ENCODE data around the gene UGT2A3.
"Not testable (repeated sequence)": the region's sequence is repeated elsewhere in the genome, so short reads cannot be mapped to it uniquely, and the experiment has no call there.

UGT2A3 gene

DNA sequence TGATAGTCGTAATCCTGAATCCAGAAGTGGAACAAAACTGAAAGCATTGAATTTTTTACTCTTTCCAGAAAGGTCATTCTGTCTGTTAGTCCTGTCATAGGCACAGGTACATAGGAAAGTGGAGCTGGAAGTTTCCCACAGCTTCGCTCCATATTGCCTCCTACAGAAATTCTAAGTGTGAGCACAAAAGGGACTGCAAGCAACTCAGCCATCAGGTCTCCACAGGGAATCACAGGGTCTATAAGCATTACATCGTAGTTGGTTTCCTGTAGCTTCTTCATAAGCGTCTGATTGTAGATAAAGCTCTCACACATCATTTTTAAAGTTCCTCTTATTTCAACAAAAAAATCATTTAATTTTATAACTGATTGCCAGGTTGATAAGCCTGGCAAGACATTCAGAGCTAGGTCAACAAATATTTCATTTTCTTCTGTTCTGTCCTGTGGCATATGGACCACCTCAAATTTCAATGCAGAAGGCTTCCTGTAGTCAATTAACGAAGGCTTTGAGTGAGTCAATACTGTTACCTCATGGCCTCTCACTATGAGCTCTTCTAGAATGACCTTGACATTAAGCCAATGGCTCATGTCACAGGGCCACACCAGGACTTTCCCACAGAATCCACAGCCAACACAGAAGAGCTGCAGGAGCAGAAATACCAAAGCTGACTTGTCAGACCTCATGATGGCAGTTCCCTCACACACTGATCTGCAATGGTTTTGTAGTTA lies at the start of gene UGT2A3:
TSS of gene UGT2A3 (minus strand) at position 727 of the 728 bp plus-strand sequence. CDS start at position 683, 44 bp downstream.
- DNase-seq: no peak

- no peak for DNase-seq
Observed at GRCh38 chr4:68997040-68997439, 45.4 kb upstream of the UGT2A3 start.

DNA sequence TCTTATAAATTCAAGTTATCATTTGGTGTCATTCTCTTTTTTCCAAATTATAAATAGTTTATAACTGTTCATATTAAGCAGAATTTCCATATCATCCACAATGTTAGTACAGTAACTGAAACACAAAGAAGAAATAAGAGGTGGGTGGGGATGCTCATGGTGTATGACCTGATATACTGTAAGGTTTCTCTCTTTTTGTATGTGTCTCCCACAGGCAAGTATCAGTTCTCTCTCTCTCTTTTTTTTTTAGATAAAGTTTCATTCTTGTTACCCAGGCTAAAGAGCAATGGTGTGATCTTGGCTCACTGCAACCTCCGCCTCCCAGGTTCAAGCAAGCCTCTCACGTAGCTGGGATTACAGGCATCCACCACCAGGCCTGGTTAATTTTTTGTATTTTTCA lies 43.7 kb upstream of the UGT2A3 start:
- no peak for DNase-seq

DNA sequence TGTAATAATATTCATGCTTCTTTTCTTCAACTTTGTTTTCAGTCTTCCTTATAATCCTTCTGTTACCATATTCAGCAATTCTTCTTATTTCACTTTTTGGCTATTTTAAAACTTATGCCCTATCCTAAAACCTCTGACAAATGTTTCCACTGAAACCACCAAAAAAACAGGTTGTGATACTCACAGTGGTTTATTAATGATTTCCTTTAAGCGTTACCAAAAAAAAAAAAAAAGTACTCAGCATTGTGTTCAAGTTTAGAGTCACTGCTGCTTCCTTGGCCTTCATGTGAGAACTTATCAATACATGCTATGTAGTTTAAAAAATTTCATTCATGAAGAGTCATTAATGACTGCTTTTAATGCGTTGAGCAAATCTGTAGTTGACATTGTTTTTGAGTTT lies 35.4 kb upstream of the UGT2A3 start:
- no peak for DNase-seq

GRCh38 chr4:68985442-68985841 lies 33.8 kb upstream of the UGT2A3 start:
- no peak for DNase-seq

GRCh38 chr4:68984947-68985346 lies 33.3 kb upstream of the UGT2A3 start:
- DNase-seq: no peak

DNA sequence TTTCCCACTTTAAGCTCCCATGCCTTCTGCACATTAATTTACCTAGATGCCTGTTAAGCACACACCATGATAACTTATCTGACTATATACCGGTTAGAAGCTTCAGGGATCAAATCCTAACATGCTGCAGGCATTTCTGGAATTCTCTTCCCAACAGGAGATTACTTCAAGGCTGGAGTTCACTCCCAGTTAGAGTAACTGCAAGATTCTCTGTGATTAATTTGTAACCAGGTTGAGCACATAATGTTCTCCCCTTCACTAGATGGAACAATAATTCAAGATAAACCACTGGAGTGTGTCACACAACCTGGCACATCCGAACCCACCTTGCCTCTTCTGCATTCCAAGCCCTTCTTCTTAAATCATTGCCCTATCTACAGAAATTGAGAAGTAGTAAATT lies 11.8 kb upstream of the UGT2A3 start:
- no peak for DNase-seq

- DNase-seq: no peak
Observed at GRCh38 chr4:68962868-68963267, 11.3 kb upstream of the UGT2A3 start.

DNA sequence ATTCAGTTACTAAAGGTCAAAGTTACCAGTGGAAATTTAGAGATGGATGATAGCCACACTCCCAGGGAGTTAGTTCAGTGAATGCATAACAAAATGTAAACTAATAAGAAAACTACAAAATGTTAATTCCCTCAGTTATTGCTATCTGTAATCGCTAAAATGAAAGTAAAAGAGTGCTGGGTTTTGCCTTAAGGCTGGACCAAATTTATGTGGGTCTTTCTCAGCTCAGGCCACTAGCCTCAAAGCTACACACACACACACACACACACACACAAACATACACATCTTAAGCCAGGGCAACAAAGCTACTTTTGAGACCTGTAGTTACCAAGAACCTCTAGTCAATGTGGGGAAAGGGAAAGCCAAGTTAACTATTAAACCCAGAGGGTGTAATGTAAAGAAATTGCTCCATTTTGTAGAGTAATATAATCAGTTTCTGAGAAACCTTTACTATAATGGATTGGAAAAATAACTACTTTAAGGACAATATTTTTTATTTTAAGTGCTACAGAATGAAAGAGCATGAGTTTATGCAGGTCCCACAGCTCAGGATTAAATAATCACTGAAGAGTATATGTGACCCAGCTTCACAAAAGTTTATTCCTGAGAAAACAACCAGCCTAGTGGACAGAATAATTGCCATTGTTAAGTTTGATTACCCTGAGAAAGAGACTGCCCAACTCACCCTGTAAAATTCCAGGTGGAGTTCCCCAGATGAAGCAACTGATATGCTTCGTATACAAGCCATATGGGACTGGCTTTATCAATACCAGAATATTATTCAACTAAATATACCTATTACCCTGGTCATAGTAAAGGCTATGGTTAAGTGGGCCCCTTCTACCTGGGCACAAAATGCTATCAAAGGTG lies 8.9 kb upstream of the UGT2A3 start:
- no peak for DNase-seq

- DNase-seq: not testable (repeated sequence)
Observed at GRCh38 chr4:68959085-68959484, 7.5 kb upstream of the UGT2A3 start.

- no peak for DNase-seq
Observed at GRCh38 chr4:68954126-68954525, 2.5 kb upstream of the UGT2A3 start.

- no peak for DNase-seq
Observed at GRCh38 chr4:68953056-68953596, 1.5 kb upstream of the UGT2A3 start.

- no peak for DNase-seq
Observed at GRCh38 chr4:68951806-68952585, 392 bp upstream of the UGT2A3 start.

- DNase-seq: no peak
Observed at GRCh38 chr4:68950033-68950432, 1.6 kb downstream of the UGT2A3 start.

DNA sequence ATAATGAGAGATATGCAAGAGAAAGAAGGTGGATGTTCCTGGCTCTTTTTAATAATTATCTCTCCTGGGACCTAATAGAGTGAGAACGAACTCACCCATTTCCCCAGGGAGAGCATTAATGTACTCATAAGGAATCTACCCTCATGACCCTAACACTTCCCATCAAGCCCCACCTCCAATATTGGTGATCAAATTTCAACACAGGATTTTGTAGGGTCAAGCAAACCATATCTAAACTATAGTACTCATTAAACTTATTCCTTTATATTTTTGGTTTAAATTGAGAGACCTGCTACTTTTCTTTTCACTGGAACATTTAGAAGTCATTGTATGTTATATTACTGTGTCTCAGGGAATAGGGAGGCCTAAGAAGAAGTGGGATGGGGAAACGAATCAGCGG lies 2.6 kb downstream of the UGT2A3 start:
- no peak for DNase-seq

DNA sequence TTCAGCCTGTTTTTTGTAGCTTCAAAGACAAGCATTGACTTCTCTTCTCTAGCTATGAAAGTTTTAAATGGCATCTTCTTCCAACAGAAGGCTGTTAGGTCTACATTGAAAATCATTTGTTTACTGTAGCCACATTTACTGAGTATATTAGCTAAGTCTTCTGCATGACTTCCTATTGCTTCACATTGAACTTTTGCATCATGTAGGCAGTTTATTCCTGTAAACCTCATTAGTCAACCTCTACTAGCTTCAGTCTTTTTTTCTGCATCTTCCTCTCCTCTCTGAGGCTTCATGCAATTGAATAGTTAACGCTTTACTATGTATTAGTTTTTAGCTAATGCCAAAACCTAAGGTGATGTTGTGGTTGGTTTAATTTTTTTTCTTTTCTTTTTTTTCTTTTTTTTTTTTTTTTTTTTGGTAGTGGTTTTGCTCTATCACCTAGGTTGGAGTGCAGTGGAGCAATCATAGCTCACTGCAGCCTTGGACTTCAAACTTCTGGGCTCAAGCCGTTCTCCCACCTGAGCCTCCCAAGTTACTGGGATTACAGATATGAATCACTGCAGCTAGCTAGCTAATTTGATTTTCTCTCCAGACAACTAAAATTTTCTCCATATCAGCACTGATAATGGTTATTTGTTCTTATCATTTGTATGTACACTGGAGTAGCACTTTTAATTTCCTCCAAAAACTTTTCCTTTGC lies 3.4 kb downstream of the UGT2A3 start:
- no peak for DNase-seq

DNA sequence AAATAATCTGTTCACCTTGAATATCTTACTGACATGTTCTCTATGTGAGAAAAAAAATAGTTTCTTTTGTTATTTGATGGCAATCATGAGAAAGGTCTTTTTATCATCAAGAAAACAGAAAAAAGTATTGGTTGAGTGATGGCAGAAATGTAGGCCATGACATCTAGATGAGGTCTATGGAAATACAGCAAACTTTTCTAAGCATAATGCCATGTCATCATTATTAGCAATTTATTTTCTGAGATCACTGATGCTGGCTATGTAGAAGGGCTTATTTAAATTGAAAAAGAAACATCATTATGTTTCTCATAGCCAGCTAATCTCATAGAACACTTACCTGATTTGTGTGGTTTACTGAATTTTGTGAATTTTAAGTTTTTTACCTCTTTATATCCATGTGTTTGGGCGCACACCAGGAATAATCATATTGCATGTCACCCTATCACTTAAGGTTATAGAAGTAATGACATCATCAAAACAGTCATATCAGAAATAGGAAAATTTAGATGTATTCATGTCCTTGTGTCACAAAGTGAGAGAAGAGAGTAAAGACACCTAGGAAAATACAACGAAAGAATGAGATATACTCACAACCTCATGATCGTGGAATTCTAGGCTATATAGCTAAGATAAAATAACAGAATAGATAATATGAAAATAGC lies 22.4 kb downstream of the UGT2A3 start:
- no peak for DNase-seq

- no peak for DNase-seq
Observed at GRCh38 chr4:68927165-68927564, 24.4 kb downstream of the UGT2A3 start.

GRCh38 chr4:68922202-68922601 lies 29.4 kb downstream of the UGT2A3 start:
- DNase-seq: not testable (repeated sequence)

DNA sequence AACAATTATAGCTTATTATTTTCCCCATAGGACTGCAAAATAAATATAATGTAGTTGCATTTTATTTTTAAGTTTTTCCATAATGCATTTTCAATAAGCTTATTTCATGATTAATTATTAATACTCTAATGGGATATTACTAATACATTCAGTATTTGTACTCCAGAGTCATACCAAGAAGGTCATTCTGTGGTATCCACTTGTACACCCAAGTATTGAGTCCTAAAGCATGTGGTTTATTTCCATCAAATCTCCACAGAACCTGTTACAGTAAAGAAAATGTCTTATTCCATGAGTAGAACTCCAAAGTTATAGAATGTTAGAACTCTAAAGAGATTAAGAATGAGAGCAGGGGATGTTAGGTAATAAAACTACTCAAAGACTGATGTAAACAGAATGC lies 30.6 kb downstream of the UGT2A3 start:
- DNase-seq: no peak

DNA sequence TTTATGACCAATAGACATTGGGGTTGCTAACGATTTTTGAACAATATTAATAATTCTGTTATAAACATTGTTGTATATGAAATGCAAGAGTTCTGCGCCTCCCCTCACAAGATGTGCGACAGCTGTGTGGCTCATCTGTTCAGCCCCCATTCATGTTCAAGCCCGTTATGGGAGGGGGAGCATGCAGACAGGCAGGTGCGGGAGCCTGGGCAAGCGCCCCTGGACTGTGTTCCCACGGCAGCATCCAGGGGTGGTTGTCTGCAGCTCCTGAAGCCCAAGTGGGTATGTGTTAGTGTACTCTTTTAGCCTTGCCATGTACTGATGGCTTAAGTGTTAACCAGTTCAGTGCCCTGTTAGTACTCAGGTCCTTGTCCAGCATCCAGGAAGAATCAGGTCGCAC lies 34.6 kb downstream of the UGT2A3 start:
- no peak for DNase-seq

DNA sequence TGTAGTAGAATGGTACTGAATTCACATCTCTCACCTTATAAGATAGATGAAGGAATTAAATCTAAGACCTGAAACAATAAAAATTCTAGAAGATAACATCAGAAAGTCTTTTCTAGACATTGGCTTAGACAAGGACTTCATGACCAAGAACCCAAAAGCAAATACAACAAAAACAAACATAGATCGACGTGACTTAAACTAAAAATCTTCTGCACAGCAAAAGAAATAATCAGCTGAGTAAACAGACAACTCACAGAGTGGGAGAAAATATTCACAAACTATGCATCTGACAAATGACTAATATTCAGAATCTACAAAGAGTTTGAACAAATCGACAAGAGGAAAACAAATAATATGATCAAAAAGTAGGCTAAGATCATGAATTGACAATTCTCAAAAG lies 38.8 kb downstream of the UGT2A3 start:
- DNase-seq: no peak
